NT2/D1 (cell line): ENCODE measurements around the gene RUVBL1.

Experiments used
- DNase-seq: peaks from one replicate; pipeline ENCODE4 v3.0.0-alpha.2; 2011; ENCODE audit warnings: low read depth, low spot score
- H3K27me3 ChIP-seq: 2 replicates; pipeline ENCODE4 v1.6.0; 2011; ENCODE audit warnings: mild to moderate bottlenecking; ENCODE audit not compliant: insufficient read length, insufficient read depth
- H3K36me3 ChIP-seq: 2 replicates; pipeline ENCODE4 v1.6.1; 2011; ENCODE audit warnings: mild to moderate bottlenecking, low read length, mixed read lengths; ENCODE audit not compliant: insufficient read depth, insufficient read length
- H3K4me1 ChIP-seq: 2 replicates; pipeline ENCODE4 v1.5.1; 2011; ENCODE audit not compliant: insufficient read depth, insufficient read length
- H3K4me3 ChIP-seq: 2 replicates; pipeline ENCODE4 v1.5.1; 2011; ENCODE audit warnings: low read depth; ENCODE audit not compliant: insufficient read length
- H3K9ac ChIP-seq: 2 replicates; pipeline ENCODE4 v1.6.0; 2011; ENCODE audit warnings: low read depth; ENCODE audit not compliant: insufficient read length
- H3K9me3 ChIP-seq: 2 replicates; pipeline ENCODE4 v1.5.1; 2011; ENCODE audit warnings: mild to moderate bottlenecking, low read length; ENCODE audit not compliant: insufficient read depth
- SUZ12 ChIP-seq: IDR thresholded peaks from 2 replicates; pipeline ENCODE4 v1.6.1; 2011; ENCODE audit not compliant: insufficient read length, insufficient read depth; ENCODE audit errors: extremely low read depth
- YY1 ChIP-seq: IDR thresholded peaks from 2 replicates; pipeline ENCODE4 v1.6.1; 2011; ENCODE audit not compliant: insufficient read length, insufficient read depth
- ZNF274 ChIP-seq: IDR thresholded peaks from 2 replicates; pipeline ENCODE4 v1.6.1; 2011; ENCODE audit warnings: mild to moderate bottlenecking, low read depth, low read length

The RUVBL1 gene

DNA sequence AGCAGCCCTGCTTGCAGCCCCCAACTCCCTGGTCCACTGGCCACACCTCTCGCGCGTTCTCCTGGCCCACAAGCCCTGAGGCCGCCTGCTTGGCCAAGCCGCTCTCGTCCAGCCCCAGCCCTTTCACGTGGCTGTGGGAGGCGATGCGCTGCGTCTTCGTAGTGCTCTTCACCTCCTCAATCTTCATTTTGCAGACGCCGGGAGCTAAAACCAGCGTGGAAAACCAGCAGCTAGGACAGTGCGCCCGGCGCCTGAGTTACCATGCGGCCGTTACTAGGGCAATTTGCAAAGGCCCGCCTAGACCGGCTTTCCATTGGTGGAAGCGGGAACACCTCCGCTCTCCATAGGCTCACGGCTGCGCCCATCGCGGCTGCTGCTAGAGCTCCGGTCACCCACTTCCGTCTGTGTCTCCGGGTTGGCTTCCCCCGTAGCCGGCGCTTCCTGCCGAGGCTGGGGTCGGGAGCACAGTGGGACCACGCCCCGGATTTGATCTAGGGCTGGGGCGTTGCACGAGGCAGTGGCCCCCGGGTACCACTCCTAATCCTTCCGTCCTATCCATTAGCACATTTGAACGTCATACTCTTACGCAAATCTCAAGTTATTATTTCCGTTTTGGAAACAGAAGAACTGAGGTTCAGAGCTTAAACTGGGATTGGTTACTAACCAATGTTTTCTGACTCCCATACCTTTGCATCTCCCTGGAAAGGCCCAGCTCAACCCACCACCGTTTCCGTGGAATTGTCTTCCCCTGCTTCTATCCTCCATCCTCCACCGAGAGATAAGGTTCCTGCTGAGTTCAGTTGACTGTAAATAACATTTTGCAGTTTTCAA lies at the start of gene RUVBL1:
Gene RUVBL1 (minus strand): TSS at position 275 of the 831 bp plus-strand sequence. CDS start 88 bp downstream, at position 187.
- peak within 1 kb of the TSS; percentile 99 for H3K4me3 ChIP-seq
- H3K9ac ChIP-seq: peak within 1 kb of the TSS; percentile 100
- H3K36me3 ChIP-seq: peaks cover 34% of the 10 kb centered on the region
- TF ChIP-seq SUZ12 (no peak), ZNF274 (no peak), YY1 (no peak)
- peaks cover 2% of the 10 kb centered on the region for H3K4me1 ChIP-seq
- H3K27me3 ChIP-seq: no peaks in the 10 kb centered on the region
- DNase-seq: peak; percentile 98
- no peaks in the 10 kb centered on the region for H3K9me3 ChIP-seq

DNA sequence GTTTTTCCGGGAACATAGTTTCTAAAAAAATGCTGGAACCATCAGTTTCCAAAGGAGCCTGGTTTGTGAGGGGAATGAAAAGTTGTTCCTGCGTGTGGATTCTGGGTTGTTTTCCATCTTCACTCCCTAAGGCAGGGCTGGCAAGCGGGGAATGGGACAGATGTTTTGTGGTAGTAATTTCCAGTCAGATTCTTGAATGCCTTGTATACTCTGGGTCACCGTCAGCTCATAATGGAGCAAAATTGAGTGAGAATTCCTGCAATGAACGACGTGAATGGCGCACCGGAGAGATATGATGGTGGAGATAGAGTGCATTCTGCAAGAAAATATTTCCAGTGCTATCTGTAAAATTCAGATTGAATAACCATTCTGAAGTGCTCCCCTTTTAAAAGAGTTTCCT lies 49.6 kb upstream of the RUVBL1 start:
- DNase-seq: no peak
- Histone ChIP-seq H3K4me3 (no peak overlapping the region), H3K9me3 (no peaks in the 10 kb centered on the region), H3K36me3 (no peaks in the 10 kb centered on the region), H3K27me3 (no peaks in the 10 kb centered on the region), H3K9ac (no peak overlapping the region), H3K4me1 (peaks cover 18% of the 10 kb centered on the region)
- TF ChIP-seq YY1: no peak
- TF ChIP-seq SUZ12: no peak
- TF ChIP-seq ZNF274: no peak

DNA sequence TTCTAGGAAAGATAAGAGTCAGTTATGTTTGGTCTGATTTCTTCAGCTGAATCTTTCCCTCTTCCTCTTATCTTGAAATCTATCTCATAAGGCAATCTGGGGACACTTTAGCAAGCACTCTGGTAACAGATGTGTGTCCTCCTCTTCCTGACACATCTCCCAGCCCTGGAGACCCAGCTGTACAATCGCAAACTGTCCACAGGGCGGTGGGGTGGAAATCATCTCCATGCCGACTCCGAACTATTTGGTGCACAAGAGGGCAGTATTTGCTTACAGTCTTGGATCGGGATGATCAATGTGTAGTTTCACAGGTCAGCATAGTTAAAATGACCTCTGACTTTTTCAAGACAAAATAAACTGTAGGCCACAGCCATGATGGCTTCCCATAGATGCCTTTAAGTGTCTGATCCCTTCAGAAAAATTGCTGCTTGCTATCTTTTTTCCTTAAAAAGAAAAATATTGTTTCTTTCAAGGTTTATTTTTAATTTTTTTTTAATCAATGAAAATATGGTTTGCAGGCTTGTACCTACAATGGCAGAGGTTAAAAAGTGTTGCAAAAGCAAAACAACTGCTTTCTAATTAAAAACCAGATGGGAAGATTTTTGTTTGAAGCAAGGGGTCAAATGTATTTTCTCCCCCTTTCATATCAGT lies 47.4 kb upstream of the RUVBL1 start:
- peaks cover 24% of the 10 kb centered on the region for H3K4me1 ChIP-seq
- TF ChIP-seq YY1 (no peak), SUZ12 (no peak), ZNF274 (no peak)
- H3K9ac ChIP-seq: no peak overlapping the region
- no peaks in the 10 kb centered on the region for H3K9me3 ChIP-seq
- H3K4me3 ChIP-seq: no peak overlapping the region
- DNase-seq: peak; percentile 55
- no peaks in the 10 kb centered on the region for H3K27me3 ChIP-seq
- H3K36me3 ChIP-seq: peaks cover 2% of the 10 kb centered on the region

DNA sequence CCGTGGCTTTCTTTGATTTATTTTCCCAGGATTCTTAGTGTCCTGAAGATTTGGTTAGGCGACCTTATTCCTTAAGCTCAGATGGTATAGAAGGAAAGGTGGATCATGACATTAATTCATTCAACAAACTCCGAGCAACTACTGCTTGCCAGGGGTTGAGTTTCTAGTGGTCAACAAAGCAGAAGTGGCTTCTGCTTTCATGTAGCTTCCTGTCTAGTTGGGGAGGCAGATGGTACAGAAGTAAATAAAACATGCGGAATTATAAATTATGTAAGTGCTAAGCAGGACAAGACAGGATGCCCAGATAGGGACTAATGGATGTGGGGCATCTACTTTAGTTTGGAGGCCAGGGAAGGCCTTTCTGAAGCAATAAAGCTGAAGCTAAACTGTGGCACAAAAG lies 45.2 kb upstream of the RUVBL1 start:
- no peaks in the 10 kb centered on the region for H3K9me3 ChIP-seq
- no peak for DNase-seq
- H3K36me3 ChIP-seq: peaks cover 2% of the 10 kb centered on the region
- no peaks in the 10 kb centered on the region for H3K27me3 ChIP-seq
- no peak overlapping the region for H3K4me3 ChIP-seq
- TF ChIP-seq ZNF274 (no peak), SUZ12 (no peak), YY1 (no peak)
- peaks cover 13% of the 10 kb centered on the region for H3K4me1 ChIP-seq
- no peak overlapping the region for H3K9ac ChIP-seq

DNA sequence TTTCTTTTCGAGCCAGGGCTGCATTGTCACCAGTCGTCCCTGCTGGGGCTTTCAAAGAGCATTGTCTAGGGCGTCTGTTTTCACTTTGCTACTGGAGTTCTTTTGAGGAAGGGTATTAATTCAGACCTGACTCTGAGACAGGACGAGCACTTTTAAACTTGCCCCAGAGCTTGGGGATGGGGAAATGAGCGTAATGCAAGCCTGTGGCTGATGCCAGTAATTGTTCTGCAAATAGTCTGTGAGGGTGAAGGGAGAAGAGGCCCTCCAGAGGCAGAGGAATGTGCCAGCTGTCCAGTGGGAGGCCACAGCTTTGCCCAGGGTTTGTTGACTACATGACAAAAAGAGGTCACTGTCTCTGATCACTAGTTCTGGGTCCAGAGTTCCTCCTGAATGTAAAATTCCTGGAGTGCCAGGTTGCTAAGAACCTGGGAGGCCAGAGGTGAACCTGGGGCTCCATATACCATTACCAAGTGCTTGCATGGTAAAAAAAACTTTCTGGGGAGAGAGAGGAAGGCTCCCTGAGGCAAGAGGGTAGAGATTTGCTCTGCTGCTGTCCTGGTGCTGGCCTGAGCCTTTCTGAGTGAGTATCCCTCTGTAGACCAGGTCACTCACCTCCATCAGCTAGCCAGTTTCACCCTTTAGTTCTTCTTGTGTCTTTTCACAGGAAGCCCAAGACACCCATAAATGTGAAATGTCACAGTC lies 44.5 kb upstream of the RUVBL1 start:
- Histone ChIP-seq H3K27me3 (no peaks in the 10 kb centered on the region), H3K9ac (no peak overlapping the region), H3K9me3 (no peaks in the 10 kb centered on the region), H3K4me3 (no peak overlapping the region), H3K4me1 (peaks cover 13% of the 10 kb centered on the region), H3K36me3 (peaks cover 2% of the 10 kb centered on the region)
- DNase-seq: peak; percentile 23
- TF ChIP-seq SUZ12: no peak
- no peak for TF ChIP-seq ZNF274
- TF ChIP-seq YY1: no peak

DNA sequence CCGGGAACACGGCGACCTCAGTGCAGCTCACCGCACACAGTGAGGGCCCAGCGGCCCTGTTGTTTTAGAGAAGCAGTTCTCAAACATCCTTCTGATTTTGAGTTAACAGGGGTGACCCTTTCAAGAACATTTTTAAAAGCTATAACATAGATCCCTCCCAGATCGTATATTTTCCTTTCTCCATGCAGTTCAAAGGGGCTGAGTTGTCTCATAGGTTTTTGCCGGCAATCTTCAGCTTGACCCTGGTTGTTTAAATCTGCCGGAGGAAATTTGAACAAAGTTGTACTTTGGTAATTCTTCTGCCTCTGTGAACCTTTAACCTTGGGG lies 44.0 kb upstream of the RUVBL1 start:
- H3K36me3 ChIP-seq: peaks cover 2% of the 10 kb centered on the region
- DNase-seq: no peak
- H3K9ac ChIP-seq: no peak overlapping the region
- H3K4me1 ChIP-seq: peaks cover 13% of the 10 kb centered on the region
- TF ChIP-seq SUZ12 (no peak), ZNF274 (no peak), YY1 (no peak)
- no peaks in the 10 kb centered on the region for H3K27me3 ChIP-seq
- no peaks in the 10 kb centered on the region for H3K9me3 ChIP-seq
- no peak overlapping the region for H3K4me3 ChIP-seq

DNA sequence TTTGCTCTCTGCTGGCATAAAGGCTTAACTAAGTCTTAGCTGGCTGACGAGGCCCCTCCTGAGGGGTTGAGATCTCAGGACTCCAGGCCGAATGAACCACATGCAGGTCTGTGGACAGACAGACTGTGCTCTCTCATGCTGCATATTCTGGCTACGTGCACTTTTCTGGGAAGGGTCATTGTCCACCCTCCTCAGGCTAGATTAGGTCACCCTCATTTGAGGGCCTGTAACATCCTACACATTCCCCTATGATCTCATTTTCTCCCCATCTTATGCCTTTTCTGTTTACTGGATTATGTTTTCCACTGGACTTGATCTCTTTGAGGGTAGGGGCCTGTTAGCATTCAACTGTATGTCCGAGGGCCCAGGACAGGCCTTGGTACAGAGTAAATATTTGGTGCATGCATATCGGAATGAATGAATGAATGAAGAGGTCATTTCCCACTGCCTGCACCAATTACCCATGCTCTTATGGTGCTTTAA lies 43.4 kb upstream of the RUVBL1 start:
- no peaks in the 10 kb centered on the region for H3K27me3 ChIP-seq
- H3K4me3 ChIP-seq: no peak overlapping the region
- H3K36me3 ChIP-seq: peaks cover 5% of the 10 kb centered on the region
- TF ChIP-seq ZNF274 (no peak), SUZ12 (no peak), YY1 (no peak)
- peaks cover 13% of the 10 kb centered on the region for H3K4me1 ChIP-seq
- H3K9me3 ChIP-seq: no peaks in the 10 kb centered on the region
- no peak for DNase-seq
- no peak overlapping the region for H3K9ac ChIP-seq
